Measurements from ENCODE around the gene PPP1R27.

The PPP1R27 gene

GRCh38 chr17:81803728-81804558, 30.9 kb downstream of the PPP1R27 start, which contains the start of gene GCGR:
Gene GCGR (plus strand): TSS chr17:81804150. CDS start chr17:81809019, 4,869 bp downstream.
- DNase-seq, result no peak

- DNase-seq, result no peak
Measured at GRCh38 chr17:81802856-81803643, 31.8 kb downstream of the PPP1R27 start.

GRCh38 chr17:81802048-81802758, 32.6 kb downstream of the PPP1R27 start:
- no peak for DNase-seq

GRCh38 chr17:81801327-81801726, 33.5 kb downstream of the PPP1R27 start:
- no peak for DNase-seq

GRCh38 chr17:81794509-81794908, 40.3 kb downstream of the PPP1R27 start:
- DNase-seq, result peak; percentile 43

- DNase-seq, result no peak
Measured at GRCh38 chr17:81794074-81794476, 40.8 kb downstream of the PPP1R27 start.

- no peak for DNase-seq
Measured at GRCh38 chr17:81792675-81793615, 41.9 kb downstream of the PPP1R27 start.
